ENCODE results near the gene PRKG2. TPM values are rescaled to one million over a fixed set of nuclear protein-coding genes. Genes with fewer than 3 reads are reported as not detected.

Gene PRKG2
- total RNA-seq, 1 experiment from 2014 or later = 0.59 TPM

- no peaks in the 10 kb centered on the region for H3K27me3 ChIP-seq (ENCODE audit: control insufficient read depth, insufficient read depth, low read length)
- intact Hi-C loops (cut with micrococcal nuclease; ENCODE audit: unreplicated experiment) = no loop called here
- DNase-seq (ENCODE audit: low read depth, low spot score) = no peak
- H3K9me3 ChIP-seq (ENCODE audit: control insufficient read depth, insufficient read depth, low read depth, low read length) = no peaks in the 10 kb centered on the region
- H3K27ac ChIP-seq (ENCODE audit: low read length) = no peak overlapping the region
- CTCF ChIA-PET = no interaction called here
- TF ChIP-seq REST (IDR thresholded peaks at IDR 0.05; ENCODE audit: insufficient read depth in 1 of 2, low read depth in 2 of 2, low read length in 1 of 2) = no peak
- no peak overlapping the region for H3K4me3 ChIP-seq (ENCODE audit: low read depth in 2 of 2, low read length in 2 of 2)
- no TSS peak for BruUV-seq (replicated peaks)
- ATAC-seq = no peak
- no peaks in the 10 kb centered on the region for H3K36me3 ChIP-seq (ENCODE audit: control insufficient read depth, insufficient read depth, low read length)
- in situ Hi-C loops (cut with HindIII; ENCODE audit: low pct_unique_long_range_greater_than_20kb, low sequenced_read_pairs) = no loop called here
- POLR2A ChIA-PET = no interaction called here
- no peaks in the 10 kb centered on the region for H3K4me1 ChIP-seq (ENCODE audit: control insufficient read depth, insufficient read depth, low read length)
Measured at GRCh38 chr4:81120055-81120454, 95.0 kb downstream of the PRKG2 start.

DNA sequence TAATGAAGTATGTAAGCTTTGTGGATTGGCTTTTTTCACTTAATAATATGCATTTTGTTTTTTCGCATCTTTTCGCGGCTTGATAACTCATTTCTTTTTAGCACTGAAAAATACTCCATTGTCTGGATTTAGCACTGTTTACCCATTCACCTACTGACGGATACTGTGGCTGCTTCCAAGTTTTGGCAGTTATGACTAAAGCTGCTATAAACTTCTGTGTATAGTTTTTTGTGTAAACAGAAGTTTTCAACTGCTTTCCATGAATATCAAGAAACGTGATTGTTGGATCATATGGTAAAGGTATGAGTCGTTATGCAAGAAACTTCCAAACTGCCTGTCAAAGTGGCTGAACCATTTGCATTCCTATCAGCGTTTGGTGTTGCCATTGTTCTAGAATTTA lies 96.9 kb downstream of the PRKG2 start:
- ATAC-seq = no peak
- no peaks in the 10 kb centered on the region for H3K9me3 ChIP-seq (ENCODE audit: control insufficient read depth, insufficient read depth, low read depth, low read length)
- TF ChIP-seq POLR2AphosphoS5 (IDR thresholded peaks at IDR 0.05; ENCODE audit: low read depth, low read length) = no peak
- no peak for TF ChIP-seq SIN3A (IDR thresholded peaks at IDR 0.05; ENCODE audit: borderline replicate concordance, insufficient read depth, low read depth, low read length)
- no peak for TF ChIP-seq REST (IDR thresholded peaks at IDR 0.05; ENCODE audit: insufficient read depth in 1 of 2, low read depth in 2 of 2, low read length in 1 of 2)
- no peak for TF ChIP-seq TCF7L2 (IDR thresholded peaks at IDR 0.05; ENCODE audit: low read depth, low read length)
- TF ChIP-seq, protein P1, sequence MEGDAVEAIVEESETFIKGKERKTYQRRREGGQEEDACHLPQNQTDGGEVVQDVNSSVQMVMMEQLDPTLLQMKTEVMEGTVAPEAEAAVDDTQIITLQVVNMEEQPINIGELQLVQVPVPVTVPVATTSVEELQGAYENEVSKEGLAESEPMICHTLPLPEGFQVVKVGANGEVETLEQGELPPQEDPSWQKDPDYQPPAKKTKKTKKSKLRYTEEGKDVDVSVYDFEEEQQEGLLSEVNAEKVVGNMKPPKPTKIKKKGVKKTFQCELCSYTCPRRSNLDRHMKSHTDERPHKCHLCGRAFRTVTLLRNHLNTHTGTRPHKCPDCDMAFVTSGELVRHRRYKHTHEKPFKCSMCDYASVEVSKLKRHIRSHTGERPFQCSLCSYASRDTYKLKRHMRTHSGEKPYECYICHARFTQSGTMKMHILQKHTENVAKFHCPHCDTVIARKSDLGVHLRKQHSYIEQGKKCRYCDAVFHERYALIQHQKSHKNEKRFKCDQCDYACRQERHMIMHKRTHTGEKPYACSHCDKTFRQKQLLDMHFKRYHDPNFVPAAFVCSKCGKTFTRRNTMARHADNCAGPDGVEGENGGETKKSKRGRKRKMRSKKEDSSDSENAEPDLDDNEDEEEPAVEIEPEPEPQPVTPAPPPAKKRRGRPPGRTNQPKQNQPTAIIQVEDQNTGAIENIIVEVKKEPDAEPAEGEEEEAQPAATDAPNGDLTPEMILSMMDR (IDR thresholded peaks at IDR 0.05) = no peak
- in situ Hi-C loops (cut with HindIII; ENCODE audit: low pct_unique_long_range_greater_than_20kb, low sequenced_read_pairs) = no loop called here
- no peaks in the 10 kb centered on the region for H3K27me3 ChIP-seq (ENCODE audit: control insufficient read depth, insufficient read depth, low read length)
- CTCF ChIA-PET = no interaction called here
- intact Hi-C loops (cut with micrococcal nuclease; ENCODE audit: unreplicated experiment) = no loop called here
- POLR2A ChIA-PET = no interaction called here
- H3K4me3 ChIP-seq (ENCODE audit: low read depth in 2 of 2, low read length in 2 of 2) = no peak overlapping the region
- no peaks in the 10 kb centered on the region for H3K36me3 ChIP-seq (ENCODE audit: control insufficient read depth, insufficient read depth, low read length)
- DNase-seq (ENCODE audit: low read depth, low spot score) = no peak
- BruUV-seq (replicated peaks) = no TSS peak
- no peaks in the 10 kb centered on the region for H3K4me1 ChIP-seq (ENCODE audit: control insufficient read depth, insufficient read depth, low read length)
- H3K27ac ChIP-seq (ENCODE audit: low read length) = no peak overlapping the region
